NCI-H187 (cell line): ENCODE measurements around the gene MED16.
A peak's percentile ranks its signal among the peaks of the same experiment; 100 is the strongest.

Experiments used
- DNase-seq, 2 experiments: peaks; one replicate each; lab custom pipeline; 2025; lab: John Stamatoyannopoulos, UW

Gene MED16, protein sequence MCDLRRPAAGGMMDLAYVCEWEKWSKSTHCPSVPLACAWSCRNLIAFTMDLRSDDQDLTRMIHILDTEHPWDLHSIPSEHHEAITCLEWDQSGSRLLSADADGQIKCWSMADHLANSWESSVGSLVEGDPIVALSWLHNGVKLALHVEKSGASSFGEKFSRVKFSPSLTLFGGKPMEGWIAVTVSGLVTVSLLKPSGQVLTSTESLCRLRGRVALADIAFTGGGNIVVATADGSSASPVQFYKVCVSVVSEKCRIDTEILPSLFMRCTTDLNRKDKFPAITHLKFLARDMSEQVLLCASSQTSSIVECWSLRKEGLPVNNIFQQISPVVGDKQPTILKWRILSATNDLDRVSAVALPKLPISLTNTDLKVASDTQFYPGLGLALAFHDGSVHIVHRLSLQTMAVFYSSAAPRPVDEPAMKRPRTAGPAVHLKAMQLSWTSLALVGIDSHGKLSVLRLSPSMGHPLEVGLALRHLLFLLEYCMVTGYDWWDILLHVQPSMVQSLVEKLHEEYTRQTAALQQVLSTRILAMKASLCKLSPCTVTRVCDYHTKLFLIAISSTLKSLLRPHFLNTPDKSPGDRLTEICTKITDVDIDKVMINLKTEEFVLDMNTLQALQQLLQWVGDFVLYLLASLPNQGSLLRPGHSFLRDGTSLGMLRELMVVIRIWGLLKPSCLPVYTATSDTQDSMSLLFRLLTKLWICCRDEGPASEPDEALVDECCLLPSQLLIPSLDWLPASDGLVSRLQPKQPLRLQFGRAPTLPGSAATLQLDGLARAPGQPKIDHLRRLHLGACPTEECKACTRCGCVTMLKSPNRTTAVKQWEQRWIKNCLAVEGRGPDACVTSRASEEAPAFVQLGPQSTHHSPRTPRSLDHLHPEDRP

DNA sequence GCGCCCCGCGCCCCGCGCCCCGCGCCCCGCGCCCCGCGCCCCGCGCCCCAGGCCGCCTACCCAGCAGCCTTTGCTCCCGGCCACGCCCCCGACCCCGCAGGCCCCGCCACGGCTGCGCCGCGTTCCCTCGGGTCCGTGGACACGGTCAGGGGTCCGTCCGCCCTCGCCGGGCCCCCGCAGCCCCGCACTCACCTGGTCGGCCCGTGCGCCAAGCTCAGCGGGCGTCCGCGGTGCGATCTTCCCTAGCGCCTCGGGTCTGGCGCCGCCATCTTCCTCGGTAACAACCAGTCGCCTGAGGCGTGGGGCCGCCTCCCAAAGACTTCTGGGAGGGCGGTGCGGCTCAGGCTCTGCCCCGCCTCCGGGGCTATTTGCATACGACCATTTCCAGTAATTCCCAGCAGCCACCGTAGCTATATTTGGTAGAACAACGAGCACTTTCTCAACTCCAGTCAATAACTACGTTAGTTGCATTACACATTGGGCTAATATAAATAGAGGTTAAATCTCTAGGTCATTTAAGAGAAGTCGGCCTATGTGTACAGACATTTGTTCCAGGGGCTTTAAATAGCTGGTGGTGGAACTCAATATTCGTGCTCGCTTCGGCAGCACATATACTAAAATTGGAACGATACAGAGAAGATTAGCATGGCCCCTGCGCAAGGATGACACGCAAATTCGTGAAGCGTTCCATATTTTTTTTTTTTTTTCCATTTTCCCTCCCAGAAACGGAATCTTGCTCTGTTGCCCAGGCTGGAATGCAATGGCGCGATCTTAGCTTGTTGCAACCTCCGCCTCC lies at the start of gene MED16, which contains the start of gene RNU6-9:
TSS of gene MED16 (minus strand) at position 294 of the 796 bp plus-strand sequence. CDS start 2,056 bp downstream, outside the sequence.
TSS of gene RNU6-9 (plus strand) at position 591 of the 796 bp plus-strand sequence.
- peak; percentile 86 to 93 for DNase-seq

GRCh38 chr19:942133-942645 lies 49.2 kb upstream of the MED16 start:
- DNase-seq = no peak

DNA sequence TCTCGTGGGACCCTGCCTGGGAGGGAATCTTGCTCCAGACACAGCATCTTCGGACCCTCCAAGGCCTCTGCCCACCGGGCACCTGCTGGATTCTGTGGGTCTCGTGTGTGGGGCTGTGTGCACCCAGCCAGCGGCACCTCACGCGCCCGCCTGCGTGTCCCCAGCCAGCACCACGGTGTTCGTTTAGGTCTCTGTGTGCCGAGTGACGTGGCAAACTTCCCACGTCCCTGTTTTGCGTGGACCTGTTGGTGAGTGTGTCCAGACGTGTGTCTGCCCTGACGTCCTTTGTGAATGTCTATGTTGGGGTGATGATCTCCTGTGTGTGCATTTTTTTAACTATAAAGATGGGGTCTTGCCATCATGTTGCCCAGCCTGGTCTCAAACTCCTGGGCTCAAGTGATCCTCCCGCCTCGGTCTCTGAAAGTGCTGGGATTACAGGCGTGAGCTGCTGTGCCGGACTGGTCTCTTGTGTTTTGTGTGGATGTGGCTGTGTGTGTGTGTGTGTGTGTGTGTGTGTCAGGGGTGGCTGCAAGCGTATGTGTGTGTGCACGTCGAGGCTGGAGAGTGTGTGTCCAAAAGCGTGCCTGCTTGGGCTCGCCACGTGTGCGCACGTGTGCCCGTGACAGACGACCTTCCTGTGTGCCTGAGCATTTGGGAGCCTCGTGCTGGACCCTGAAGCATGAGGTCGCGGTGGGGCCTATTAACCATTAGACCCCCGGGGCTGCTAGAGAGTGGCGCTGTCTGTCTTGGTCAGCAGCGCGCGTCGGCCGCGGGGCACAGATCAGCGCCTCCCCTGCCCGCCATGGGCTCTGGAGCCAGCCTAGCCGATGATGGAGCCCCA lies 48.5 kb upstream of the MED16 start:
- DNase-seq = no peak

- DNase-seq = no peak
Observed at GRCh38 chr19:940591-941291, 47.8 kb upstream of the MED16 start.

DNA sequence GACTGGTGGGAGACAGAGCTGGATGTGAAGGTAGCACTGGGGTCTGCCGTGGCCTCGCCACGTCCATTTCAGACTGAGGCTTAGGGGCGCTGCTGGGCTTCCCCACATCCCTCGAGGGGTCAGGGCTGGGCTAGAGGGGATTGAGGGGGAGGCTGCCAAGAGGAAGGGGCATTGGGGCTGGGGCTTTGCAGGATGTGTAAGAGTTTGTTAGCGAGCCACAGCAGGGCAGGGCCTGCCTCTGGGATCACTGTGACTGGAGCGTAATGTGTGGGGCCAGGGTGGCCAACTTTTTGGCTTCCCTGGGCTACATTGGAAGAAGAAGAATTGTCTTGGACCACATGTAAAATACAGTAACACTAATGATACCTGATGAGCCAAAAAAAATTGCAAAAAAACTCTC lies 46.9 kb upstream of the MED16 start:
- DNase-seq = no peak

- DNase-seq = no peak
Observed at GRCh38 chr19:939439-939838, 46.5 kb upstream of the MED16 start.

- DNase-seq = no peak
Observed at GRCh38 chr19:938233-938923, 45.4 kb upstream of the MED16 start.

DNA sequence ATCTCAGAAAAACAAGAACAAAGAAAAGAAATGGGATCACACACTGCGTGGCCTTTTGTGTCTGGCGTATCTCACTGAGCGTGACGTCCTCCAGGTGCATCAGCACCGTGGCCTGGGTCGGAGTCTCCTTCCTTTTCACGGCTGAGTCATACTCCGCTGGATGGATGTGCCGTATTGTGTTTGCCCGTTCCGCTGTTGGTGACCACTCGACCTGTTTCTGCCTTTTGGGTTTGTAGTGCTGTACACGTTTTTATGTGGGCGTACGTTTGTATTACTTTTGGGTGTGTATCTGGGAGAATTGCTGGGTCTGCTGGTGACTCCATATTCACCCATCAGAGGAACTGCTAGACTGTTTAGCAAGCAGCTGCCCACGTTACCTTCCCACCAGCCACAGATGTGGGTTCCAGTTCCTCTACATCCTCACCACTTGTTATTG lies 44.3 kb upstream of the MED16 start:
- no peak for DNase-seq

DNA sequence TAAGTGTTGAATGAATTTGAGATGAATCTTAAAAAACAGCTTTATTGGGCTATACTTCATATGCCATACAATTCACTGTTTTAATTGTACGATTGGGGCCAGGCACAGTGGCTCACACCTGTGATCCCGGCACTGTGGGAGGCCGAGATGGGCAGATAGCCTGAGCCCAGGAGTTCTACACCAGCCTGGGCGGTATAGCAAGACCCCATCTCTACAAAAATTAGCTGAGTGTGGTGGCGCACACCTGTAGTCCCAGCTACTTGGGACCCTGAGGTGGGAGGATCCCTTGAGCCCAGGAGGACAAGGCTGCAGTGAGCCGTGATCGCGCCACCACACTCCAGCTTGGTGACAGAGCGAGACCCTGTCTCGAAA lies 43.2 kb upstream of the MED16 start:
- no peak for DNase-seq

DNA sequence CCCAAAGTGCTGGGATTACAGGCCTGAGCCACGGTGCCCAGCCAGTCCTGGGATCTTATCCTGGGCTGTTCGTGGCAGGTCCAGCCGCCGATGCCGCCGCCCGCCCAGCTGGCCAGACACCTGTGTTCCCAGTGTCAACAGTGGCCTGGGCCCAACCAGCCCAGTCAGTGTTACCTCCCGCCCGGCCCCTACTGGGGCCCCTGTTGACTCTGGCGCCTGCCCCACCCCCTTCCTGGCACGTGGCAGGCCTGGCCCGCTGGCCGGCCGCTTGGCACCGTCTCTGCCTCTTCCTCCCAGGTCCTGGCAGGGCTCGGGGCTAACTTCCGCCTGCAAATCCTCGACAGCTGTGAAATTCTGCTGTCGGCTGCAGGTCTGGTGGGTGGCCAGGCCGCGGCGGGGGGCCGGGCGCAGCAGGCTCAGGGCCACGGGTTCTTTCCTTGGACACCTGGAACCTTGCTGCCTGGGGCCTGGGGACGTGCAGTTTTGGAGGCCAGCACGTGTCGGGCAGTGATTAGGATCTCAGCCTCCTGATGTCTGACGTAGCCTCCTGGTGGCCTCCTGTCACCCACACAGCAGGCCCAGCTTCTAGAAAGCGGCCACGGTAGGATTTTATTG lies 42.0 kb upstream of the MED16 start:
- DNase-seq = no peak

- DNase-seq = no peak
Observed at GRCh38 chr19:934197-934840, 41.3 kb upstream of the MED16 start.

- no peak for DNase-seq
Observed at GRCh38 chr19:933553-933882, 40.5 kb upstream of the MED16 start.

- no peak for DNase-seq
Observed at GRCh38 chr19:932648-933552, 39.9 kb upstream of the MED16 start.

DNA sequence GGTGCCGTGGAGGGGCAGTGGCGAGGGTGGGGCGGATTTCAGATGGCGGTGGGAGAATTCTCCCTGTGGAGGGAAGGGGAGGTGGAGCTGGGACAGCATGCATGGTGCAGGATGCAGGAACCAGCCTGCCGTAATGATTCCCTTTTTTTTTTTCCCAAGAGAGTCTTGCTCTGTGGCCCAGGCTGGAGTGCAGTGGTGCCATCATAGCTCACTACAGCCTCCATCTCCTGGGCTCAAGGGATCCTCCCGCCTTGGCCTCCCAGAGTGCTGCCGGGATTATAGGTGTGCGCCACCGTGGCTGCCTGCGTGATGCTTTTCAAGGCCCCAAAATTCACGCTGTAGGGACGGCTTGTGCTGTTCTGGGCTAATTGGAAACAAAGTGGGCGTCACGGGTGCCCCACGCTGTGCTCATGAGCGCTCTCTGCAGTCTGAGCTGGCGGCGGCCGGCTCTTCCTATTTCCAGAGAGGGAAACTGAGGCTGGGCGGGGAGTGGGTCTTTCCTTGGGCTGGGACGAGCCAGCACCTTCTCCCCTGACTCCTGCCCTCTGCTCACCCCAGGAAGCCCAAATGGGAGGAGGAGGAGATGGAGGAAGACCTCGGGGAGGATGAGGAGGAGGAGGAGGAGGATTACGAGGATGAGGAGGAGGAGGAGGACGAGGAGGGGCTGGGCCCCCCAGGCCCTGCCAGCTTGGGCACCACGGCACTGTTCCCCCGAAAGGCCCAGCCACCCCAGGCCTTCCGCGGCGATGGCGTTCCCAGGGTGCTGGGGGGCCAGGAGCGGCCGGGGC lies 39.1 kb upstream of the MED16 start:
- no peak for DNase-seq

DNA sequence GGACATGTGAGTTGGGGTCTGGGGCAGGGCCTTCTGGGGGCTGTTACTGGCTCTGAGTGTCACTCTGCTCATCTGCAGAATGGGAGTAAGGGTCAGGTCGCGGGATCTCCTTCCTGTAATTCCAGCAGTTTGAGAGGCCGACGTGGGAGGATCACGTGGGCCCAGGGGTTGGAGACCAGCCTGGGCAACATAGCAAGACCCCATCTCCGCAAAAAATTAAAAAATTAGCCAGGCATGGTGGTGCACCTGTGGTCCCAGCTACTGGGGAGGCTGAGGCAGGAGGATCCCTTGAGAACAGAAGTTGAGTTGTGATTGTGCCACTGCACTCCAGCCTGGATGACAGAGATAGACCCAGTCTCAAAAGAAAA lies 36.9 kb upstream of the MED16 start:
- no peak for DNase-seq

DNA sequence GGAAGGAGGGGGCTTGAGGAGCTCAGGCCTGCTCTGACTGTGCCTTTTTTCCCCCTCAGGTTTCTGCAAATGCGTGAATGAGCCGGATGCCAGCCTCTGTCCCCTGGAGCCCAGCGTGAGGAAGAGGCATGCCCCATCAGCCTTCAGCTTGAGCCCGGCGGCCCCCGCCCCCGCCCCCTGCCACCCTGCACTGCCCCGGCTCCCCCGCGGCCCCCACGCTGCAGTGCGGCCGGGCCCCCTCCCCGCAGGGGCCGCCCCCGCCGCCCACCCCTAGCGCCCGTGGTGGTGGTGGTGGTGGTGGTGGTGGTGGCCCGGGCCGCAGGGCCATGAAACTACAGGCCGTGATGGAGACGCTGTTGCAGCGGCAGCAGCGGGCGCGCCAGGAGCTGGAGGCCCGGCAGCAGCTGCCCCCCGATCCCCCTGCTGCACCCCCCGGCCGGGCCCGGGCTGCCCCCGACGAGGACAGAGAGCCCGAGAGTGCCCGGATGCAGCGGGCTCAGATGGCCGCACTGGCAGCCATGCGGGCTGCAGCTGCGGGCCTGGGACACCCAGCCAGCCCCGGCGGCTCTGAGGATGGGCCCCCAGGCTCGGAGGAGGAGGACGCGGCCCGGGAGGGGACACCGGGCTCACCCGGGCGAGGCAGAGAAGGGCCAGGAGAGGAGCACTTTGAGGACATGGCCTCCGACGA lies 36.4 kb upstream of the MED16 start:
- DNase-seq = no peak
